Aortic smooth muscle cell (primary cell): Measurements from ENCODE around the gene CCDC158. TPM values are rescaled to one million over a fixed set of nuclear protein-coding genes. Genes with fewer than 3 reads are reported as not detected.

Experiments used
- total RNA-seq: library from RNA; depleted of rRNA; stranded (reverse); fragments of >200 nt; gene quantifications from 2 replicates; pipeline ENCODE4 v1.2.3, GENCODE V29; 2014

CCDC158 gene
- 0.68 and 0.79 TPM in 2 replicates for total RNA-seq

DNA sequence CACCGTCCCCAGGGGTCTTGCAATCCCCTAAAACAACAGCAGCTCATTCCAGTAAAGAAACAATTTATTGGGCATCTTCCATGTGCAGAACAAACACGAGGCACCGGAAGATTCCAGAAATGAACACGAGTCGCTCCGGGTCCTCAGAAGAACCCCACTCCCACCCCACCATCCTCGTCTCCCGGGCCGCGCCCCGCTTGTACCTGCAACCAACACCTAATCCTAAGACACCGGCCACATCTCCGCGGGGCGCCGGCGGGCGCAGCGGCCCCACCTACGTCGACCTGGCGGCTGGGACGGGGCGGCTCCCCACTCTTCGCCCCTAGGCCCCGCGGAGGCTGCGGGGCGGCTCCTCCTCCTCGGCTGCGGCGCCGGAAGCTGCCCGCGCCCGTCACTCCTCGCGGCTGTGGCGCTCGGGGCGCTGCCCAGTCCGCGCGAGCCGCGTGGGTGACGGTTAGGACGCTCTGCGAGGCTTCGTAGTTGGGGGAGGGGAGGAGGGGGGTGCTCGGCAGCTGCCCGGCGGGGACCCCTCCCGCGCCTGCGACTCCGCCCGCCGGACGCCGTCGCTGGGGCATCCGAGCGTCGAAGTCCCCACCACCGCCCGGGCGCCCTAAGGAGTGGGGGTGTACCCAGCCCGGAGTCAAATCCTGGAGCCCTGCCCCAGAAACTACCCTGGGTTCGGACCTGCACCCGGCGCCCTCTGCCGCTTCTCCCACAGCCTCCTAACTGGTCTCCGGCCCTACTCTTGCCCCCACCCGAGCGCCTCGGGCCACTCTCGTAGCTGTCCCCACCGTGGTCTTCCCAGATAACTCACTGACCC lies at the start of gene CCDC158:
TSS of gene CCDC158 (minus strand) at position 380 of the 820 bp plus-strand sequence. CDS start 17,934 bp downstream, outside the sequence.

GRCh38 chr4:76434901-76435527 lies 14.1 kb upstream of the CCDC158 start, which contains the start of gene SHROOM3:
TSS of gene SHROOM3 (plus strand) at chr4:76435229. CDS start at chr4:76436053, 824 bp downstream.

GRCh38 chr4:76305971-76306881 lies 114.7 kb downstream of the CCDC158 start, which contains the start of gene STBD1:
TSS of gene STBD1 (plus strand) at chr4:76306733. CDS start at chr4:76306770, 37 bp downstream.

Other genes starting within 250 kb of the CCDC158 start
- 408 and 562 TPM in 2 replicates for gene SCARB2, start 207.3 kb downstream of the CCDC158 start, total RNA-seq
- gene FAM47E, start 169.4 kb downstream of the CCDC158 start, total RNA-seq, result 0.66 and 0.99 TPM in 2 replicates
- 7.0 and 8.6 TPM in 2 replicates for gene STBD1, start 114.4 kb downstream of the CCDC158 start, total RNA-seq
- 7.0 and 13.7 TPM in 2 replicates for gene SHROOM3, start 14.1 kb upstream of the CCDC158 start, total RNA-seq